Measurements from ENCODE around the gene JMJD8.

Gene JMJD8

DNA sequence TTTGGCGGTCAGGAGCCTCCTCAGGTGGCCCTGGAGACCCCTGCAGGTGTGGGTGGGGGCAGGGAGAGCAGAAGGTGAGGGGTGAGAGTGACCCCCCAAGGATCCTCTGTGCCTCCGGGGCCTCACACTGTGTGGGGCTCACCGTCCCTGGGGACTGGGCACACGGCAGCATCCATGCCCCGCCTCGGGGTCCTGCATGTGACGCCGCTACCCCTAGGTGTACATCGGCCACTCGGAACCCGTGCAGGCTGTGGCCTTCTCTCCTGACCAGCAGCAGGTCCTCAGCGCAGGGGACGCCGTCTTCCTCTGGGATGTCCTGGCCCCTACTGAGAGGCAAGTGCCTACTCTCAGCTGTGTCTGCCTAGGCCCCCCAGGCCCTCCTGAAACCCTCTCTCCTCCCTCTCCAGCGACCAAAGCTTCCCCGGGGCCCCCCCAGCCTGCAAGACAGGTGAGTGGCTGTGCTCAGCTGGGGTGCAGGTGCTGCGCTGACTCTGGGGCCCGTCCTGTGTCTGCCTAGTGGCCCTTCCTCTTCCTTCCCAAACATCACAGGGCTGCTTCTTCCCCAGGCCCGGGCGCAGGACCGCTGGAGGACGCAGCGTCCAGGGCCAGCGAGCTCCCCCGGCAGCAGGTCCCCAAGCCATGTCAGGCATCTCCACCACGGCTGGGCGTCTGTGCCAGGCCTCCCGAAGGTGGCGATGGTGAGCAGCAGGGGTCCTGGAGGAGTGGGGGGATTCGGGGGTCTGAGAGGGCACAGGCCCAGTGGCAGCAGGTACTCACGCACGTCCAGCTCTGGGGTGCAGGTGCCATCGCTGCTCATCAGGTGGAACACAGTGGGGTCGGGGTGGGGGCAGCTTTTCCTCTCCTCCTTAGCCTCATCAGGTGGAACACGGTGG, 25.2 kb downstream of the JMJD8 start:
- no peak for DNase-seq

DNA sequence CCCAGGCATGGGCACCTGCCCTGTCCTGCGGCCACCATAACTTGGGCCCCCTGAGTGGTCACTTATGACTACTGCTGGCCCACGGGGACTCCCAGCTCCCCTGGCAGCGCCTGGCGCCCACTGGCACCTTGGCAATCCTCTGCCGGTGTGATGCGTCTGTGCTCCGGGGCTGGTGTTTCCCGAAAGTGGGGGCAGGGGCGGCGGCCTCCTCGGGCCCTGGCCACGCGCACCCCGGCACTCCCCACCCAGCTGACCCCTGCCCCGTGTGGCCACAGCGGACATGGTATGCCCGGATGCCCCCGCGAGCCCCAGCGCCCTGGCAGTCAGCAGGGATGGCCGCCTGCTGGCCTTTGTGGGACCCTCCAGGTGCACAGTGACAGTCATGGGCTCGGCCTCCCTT, 26.6 kb downstream of the JMJD8 start:
- DNase-seq: no peak

DNA sequence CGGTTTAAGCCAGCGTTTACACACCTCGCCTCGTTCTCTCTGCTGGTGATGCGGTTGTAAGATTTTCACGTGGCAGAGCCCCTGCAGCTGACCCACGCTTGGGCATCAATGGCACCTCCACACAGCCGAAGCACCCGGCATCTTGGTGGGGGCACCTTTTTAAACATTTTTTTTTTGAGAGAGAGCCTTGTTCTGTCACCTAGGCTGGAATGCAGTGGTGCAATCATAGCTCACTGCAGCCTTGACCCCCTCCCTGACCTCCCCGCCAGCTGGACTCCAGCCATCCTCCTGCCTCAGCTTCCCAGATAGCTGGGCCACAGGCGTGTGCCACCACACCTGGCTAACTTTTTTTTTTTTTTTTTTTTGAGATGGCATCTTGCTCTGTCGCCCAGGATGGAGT, 30.1 kb downstream of the JMJD8 start:
- no peak for DNase-seq

DNA sequence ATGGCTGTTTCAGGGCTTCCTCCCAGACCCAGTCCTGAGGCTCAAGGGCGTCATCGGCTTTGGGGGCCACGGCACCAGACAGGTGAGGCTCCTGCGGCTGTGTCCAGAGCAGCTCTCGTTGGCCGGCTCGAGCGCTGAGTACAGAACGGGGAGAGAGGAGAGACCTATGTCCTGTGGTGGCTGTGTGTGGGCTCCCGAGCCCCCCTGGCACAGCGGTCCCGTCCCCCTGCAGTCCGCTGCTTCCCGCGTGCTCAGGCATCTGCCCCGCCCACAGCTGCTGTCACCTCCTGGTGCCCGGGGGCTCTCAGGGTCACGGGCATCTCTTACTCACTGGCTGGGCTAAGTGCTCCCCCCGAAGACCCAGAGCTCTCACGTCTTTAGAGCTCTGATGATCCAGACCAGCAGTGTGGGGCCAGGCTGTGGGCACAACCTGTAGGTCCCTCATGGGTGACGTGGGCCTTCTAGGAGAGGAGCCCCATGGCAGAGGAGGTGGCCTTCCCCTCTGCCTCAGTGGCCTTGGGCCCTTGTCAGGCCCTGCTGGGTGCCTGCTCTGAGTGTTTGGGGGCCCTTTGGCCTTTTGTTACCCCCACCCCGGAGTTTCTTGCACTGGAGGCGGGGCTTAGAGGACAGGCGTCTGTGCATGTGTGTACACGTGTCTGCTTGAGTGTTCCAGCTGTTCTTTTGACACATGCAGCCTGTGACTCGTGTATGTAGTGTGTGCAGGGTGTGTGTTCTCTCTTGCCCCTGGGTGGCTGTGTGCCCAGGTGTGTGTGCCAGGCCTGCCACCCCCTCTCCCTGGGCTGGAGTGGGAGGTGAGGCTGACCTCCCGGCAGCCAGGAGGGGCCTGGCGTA, 31.5 kb downstream of the JMJD8 start:
- DNase-seq: no peak

DNA sequence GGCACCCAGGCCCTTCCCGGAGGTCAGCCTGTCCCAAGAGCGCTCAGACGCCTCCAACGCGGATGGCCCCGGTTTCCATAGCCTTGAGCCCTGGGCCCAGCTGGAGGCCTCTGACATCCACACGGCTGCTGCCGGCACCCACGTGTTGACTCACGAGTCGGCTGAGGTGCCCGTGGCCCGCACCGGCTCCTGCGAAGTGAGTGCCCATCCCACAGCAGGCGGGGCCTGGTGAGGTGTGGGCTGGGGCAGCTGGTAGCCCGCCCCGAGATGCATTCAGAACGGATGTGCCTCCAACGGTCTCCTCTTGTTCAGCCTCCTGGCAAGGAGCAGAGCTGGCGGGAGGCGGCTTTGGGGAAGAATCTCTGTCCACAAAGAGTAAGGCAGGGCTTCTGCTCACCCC, 32.3 kb downstream of the JMJD8 start:
- no peak for DNase-seq

DNA sequence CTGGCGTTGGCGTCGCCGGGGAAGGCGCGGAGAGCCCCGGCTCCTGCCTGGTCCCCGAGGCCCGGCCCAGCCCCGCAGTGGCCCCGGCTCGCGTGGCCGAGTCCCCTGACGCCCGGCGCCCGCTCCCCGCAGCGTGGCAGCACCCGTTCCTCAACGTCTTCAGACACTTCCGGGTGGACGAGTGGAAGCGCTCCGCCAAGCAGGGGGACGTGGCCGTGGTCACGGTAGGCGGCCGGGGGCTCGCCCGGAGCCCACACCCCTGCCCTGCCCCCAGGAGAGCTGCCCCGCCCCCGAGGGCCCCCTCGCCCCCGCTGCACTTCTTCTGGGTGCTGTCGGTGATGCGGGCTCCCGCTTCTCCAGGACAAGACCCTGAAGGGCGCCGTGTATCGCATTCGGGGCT, 34.5 kb downstream of the JMJD8 start:
- DNase-seq: peak; percentile 48

DNA sequence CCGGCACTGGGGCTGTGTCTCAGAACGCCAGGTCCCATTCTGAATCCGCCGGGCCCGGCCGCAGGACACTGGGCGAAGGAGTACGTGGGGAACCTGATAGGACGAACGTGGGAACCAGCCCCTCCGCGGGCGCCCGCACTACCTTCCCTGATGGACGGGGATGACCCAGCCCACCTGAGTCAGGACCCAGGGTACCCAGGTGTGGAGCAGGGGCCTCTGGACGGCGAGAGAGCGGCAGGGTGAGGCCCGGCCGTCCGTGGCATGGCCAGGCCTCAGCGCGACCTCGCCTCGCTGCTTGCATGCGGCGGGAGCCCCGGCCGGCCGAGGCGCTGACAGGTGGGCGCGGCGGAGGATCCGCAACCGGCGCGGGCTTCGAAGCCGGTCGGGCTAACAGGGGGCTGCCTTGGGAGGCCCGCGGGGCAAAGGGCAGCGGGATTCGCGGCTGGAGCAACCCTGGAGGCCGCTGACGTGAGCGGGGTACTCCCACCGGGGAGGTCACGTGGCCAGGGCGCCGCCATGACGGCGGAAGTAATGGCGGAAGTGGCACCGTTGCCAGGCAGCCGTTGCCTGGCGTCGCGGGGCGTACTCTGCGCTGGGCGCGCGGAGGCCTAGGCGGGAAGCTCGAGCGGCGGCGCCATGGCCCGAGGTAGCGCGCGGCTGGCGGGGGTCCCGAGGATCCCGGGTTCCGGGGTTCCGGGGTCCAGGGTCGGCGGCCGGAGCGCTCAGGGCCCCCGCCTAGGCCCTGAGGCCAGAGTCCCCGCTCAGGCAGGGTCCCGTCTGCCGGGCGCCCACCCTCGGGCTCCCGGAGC, 35.1 kb downstream of the JMJD8 start, which contains the start of gene WDR90:
Gene WDR90, plus strand, starts transcription at position 585 of the 809 bp plus-strand sequence. Its CDS starts 52 bp downstream, at position 637.
- peak; percentile 95 for DNase-seq

DNA sequence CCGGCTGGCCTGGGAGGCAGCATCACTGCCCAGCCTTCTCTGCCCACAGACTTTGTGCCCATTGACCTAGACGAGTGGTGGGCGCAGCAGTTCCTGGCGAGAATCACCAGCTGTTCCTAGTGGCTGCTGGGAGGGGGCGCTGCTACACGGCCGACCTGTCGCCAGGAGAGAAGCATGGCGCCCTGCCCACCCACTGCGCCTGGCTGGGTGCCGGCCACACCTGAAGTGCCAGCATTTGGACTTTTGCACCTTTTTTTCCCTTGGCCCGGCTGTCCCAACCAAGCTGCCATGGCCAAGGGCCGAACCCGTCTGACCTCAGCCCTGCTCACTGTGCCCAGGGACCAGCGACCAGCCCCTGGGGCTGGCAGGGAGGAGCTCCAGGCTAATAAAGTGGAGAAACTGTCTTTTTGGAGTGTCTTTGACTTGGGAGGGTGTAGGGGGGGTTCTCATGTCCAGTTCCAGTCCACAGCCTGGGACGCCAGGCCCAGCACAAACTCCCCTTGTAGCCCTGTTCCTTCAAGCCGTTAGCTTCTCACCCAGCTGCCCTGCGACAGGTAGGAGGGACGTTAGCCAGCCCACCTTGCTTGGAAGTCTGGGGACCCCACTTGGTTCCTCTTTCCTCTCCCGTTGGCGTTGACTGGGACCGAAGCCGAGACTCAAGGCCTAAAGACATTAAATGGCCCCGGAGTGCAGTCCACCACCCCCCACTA, 35.9 kb downstream of the JMJD8 start:
- peak; percentile 68 for DNase-seq

DNA sequence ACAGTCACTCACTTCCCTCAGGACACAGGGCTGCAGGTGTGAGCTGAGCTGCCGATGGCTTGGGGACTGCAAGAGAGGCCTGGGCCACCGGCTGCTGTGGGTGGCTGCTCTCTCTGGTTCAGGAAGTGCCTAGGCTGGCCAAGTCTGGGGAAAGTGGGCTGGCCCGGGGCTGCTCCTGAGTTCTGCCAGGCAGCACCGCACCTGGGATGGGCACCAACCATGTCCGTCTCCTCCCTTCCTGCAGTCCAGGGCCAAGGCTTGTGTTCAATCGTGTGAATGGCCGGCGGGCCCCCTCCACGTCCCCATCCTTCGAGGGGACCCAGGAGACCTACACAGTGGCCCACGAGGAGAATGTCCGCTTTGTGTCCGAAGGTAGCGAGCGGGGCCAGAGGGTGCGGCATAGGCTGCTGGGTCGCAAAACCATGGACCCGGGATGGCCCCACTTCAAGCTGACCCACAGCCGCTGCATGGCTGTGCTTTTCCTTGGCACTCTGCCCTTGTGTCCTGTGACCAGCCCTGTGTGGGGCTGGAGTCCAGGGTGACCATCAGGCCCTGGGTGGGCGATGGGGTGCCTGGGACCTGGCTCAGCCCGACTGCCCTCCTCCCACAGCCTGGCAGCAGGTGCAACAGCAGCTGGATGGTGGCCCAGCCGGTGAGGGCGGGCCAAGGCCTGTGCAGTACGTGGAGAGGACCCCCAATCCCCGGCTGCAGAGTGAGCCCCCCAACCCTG, 36.8 kb downstream of the JMJD8 start:
- no peak for DNase-seq

DNA sequence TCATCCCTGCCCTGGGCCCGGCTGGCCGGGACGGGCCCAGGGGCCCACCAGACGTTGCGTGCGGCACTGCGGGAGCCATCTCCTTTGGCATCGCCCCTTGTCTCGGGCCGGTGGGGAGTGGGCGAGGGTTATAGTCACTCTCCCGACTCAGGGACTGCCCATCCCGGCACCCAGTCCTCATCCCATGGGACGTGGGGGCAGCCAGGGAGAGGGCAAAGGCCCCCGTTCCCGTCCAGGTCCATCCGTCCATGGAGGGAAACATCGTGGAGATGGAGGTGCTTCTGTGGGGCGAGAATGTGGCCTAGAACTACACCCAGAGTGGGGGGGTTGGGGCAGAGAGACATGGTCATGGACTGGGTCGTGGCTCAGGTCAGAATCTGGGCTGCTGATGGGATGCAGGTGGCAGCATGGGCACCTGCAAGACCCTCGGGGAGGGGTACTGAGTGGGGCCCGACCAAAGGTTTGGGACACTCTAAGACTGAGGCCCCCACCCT, 37.4 kb downstream of the JMJD8 start:
- DNase-seq: no peak

DNA sequence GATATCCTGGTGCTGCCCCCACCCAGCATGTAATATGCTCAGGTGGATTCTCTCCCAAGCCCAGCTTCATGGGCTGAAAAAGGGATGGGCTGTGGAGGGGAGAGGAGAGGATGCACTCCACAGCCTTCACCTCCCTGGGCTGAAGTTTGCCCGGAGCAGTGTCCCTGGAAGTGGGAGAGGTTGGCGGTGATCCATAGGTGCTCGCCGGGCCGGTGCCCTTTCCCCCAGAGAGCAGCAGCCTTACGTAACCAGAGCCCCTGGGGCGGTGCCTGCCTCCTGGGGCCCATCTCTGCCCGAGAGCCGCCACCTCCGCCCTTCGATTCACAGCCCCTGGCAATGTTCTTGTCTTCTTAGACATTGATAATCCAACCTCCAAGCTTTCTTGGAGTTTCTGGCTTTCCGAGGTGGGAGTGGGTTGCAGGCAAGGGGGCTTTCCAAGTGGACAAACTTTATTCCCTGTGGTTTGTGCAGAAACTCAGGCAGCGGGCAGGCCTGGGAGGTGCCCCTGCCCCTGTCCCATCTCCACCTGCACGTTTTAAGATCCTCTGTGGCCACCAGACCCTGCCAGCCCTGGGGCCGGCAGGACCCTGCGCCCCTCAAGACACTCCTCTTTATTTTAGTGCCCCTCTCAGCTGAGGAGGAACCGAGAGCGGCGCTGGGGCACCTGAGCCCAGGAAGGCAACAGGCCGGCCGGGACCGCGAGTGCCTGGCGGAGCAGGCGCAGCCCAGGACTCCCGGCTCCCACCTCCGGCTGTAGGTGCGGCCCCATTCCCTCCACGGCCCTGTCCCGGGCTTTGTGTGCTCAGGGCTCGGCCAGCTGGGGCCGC, 38.1 kb downstream of the JMJD8 start:
- no peak for DNase-seq

DNA sequence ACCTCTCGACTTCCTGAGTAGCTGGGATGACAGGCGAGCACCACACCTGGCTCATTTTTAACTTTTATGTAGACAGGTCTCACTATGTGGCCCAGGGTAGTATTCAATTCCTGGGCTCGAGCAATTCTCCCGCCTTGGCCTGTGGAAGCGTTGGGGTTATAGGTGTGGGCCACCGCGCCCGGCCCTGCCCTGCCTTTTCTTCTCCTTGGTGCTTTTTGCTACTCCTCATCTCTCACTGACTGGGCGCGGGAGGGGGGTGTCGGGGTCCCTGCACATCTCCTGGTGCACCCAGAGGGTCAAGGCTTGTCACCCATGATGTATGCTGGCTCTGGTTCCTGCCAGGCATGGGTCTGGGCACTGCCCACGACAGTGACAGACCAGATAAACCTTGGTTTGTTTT, 39.6 kb downstream of the JMJD8 start:
- DNase-seq: no peak

DNA sequence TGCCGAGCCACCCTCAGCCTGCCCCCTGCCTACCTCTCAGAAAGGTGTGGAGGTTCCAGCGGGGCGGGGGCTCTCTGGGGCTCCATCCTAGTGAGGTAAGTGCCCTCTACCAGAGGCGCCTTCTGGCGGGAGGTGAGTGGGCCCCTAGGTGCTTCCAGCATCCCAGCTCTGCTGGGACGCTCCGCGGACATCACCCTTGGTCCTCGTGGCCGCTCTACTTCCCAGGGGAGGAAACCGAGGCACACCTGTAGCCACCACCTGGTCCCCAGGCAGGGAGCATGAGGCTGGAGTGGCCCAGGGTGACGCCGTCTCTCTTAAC, 41.1 kb downstream of the JMJD8 start:
- no peak for DNase-seq

DNA sequence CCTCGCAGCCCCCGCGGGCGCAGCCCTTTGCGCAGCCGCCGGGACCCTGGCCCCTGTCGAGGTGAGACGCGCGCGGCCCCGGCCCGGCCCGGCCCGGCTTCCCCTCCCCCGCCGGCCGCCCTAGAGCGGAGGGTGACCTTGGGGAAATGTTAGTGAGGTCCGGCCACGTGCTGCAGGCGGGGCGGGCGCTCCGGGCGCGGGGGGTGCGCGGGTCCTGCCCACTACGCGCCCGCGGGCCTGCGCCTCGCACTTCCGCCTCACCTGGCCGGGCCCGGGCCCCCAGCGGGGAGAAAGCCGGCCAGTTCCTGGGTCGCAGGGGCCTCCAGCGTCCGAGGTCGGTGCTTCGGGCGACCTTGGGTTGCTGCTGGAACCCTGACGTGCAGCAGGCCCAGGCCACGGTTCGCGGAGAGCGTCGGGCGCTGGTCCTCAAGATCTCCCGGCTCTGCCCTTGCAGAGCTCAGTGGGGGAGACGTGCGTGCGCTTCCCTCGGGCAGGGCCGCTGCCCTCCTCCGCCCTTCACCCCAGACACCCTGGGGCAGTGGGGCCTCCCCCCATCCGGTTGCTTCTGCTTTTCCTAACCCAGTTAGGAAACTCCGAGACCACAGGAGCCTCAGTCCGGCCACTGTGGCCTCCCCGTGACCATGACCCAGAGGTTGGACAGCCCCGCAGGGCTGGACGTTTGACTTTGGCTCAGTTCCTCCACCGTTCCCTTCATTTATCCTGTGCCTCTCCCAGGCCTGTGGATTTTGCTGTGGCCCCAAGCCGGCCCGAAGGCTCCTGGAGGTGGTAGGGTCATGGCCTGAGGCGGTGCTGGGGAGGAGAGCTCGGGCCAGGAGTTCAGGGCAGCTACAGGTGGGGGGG, 41.7 kb downstream of the JMJD8 start:
- DNase-seq: peak; percentile 49

DNA sequence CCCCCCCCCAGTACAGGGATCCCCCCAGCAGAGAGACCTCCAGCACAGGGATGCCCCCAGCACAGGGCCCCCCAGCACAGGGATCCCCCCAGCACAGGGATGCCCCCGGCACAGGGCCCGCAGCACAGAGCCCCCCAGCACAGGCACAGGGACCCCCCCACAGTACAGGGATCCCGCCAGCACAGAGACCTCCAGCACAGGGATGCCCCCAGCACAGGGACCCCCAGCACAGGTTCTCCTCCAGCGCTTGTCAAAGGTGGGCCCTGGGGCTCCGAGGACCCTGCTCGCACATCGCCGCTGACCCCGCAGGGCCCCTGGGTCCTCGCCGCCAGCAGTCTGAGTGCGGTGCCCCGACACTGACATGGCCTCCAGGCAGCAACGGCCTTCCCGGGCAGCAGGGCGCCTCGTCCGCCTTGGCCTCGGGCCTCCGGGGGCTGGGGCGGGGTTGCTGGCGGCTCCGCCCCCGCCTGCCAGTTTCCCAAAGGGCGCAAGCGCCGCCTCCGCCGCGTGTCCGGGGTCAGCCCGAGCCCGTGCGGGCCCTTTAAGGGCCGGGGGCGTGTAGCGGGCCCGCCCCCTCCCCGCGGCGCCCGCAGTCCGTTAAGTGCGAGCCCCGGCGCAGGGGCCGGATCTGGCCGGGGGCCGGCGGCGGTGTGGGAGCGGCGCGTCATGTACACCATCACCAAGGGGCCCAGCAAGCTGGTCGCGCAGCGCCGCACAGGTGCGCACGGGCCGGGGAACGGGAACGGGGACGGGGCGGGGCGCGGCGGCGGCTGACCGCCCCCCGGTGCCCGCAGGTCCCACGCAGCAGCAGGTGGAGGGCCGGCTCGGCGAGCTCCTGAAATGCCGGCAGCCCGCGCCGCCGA, 42.6 kb downstream of the JMJD8 start, which contains the start of gene MCRIP2:
Gene MCRIP2, plus strand, starts transcription at position 503 of the 863 bp plus-strand sequence. Its CDS starts 164 bp downstream, at position 667.
- peak; percentile 85 for DNase-seq

DNA sequence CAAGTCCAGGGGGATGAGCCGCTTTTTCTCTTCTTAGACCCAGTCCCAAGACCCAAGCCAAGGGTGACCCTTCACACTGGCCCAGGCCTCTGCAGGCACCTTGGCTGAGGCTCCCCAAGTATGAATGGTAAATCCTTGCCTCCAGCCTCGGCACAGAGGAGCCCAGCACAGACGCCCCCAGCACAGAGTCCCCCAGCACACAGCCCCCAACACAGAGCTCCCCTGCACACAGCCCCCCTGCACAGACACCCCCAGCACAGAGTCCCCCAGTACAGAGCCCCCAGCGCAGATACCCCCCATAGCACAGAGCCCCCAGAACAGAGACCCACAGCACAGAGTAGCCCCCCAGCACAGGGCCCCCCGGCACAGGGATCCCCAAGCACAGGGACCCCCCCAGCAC, 43.5 kb downstream of the JMJD8 start:
- DNase-seq: no peak

DNA sequence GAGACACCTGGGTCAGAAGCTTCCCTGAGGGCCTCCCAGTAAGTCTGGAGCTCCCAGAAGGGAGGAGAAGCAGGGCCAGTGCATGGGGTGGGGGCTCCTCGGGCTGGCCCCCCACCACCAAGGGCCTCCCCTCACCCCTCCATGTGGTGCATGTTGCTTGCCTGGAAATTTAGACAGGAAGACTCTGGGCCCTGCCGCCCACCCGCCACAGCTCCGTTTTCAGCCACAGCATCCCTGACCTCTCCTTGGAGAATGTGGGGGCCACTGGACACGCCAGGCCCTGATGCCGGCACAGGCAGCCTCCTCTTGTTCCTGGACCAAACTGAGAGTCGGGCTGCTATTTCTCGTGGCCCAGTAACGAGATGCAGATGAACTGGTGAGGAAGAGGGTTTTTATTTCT, 45.3 kb downstream of the JMJD8 start:
- no peak for DNase-seq

DNA sequence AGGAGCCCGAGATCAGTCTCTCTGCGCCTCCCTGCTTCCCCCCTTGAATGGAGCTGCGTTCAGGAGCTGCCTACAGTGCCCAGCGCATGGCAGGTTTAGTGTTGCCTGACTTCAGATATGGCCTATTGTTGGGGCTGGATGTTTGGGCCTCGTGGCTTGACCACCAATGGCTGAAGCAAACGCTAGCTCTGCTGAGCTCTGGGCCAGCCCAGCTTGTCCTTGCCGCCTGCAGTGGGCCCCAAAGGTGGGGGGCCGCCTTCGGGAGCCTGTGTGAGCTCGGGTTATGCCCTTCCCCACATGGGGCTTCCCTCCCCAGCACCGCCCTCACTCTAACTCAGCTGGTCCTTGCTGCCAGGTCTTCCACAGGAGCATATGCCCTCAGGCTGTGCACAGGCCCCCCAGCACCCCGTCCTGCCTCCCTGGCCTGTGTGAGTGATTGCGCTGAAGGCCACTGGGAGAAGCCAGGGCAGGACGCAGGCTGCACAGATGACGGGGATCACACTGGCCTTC, 46.0 kb downstream of the JMJD8 start:
- DNase-seq: no peak
